ENCODE results near the gene ABLIM2. TPM values are rescaled to one million over a fixed set of nuclear protein-coding genes. Genes with fewer than 3 reads are reported as not detected.

ABLIM2 gene
- total RNA-seq, 4 donors from 2014 or later: 4.2 to 28.5 (median 8.7) TPM

DNA sequence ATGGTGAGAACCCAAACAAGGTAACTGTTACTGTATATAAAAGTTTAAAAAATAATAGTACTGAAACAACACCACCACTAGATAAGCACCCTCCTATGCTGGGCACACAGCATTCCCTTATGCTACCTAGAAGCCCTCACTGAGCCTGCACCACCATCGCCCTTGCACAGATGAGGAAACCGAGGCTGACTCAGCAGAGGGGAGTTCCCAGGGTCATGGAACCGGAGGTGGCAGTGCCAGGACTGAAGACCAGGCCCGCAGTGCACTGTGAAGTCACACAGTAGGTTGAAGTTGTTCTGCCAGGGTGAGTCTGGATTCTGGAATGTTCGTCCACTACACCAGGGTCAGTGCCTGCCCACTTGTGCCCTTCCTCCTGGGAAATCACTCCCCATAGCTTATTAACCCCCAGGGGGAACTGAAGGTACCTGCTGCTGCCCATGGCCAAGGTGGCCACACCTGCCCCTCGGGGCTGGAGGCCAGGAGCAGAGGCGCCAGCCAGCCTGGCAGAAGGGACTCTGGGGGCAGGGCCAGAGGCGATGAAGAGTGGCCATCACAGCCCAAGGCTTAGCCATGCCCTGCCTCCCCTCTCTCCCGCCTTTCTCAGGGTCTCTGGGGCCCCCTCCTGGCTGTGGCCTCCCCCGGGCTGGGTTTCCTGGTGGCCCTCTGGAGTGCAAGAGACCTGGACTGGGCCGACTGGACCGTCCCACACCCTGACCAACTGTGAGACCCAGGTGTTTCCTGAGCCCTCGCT lies 15.1 kb upstream of the ABLIM2 start:
- TF ChIP-seq CTCF (IDR thresholded peaks at IDR 0.05) (no peak), POLR2AphosphoS5 (IDR thresholded peaks at IDR 0.05) (no peak), EP300 (IDR thresholded peaks at IDR 0.05) (no peak), POLR2A (IDR thresholded peaks at IDR 0.05; ENCODE audit: low read depth) (no peak)
- Histone ChIP-seq H3K4me1 (peaks cover 0 to 7% (median 2%) of the 10 kb centered on the region in 4 donors), H3K27me3 (peaks cover 0 to 11% (median 0%) of the 10 kb centered on the region in 4 donors), H3K27ac (replicated peaks in 1 of 4) (no peak overlapping the region), H3K9me3 (peaks cover 0 to 3% (median 2%) of the 10 kb centered on the region in 4 donors), H3K4me3 (no peak overlapping the region), H3K36me3 (no peaks in the 10 kb centered on the region)
- intact Hi-C loops (cut with DNase I): loop anchor here (10.0 kb wide), 1 partner anchor 231 kb away; no protein-coding TSS in a partner anchor
- DNase-seq (ENCODE audit: extremely low spot score): no peak
- WGBS: 81% methylated on average over 12 of the region's 13 CpGs

DNA sequence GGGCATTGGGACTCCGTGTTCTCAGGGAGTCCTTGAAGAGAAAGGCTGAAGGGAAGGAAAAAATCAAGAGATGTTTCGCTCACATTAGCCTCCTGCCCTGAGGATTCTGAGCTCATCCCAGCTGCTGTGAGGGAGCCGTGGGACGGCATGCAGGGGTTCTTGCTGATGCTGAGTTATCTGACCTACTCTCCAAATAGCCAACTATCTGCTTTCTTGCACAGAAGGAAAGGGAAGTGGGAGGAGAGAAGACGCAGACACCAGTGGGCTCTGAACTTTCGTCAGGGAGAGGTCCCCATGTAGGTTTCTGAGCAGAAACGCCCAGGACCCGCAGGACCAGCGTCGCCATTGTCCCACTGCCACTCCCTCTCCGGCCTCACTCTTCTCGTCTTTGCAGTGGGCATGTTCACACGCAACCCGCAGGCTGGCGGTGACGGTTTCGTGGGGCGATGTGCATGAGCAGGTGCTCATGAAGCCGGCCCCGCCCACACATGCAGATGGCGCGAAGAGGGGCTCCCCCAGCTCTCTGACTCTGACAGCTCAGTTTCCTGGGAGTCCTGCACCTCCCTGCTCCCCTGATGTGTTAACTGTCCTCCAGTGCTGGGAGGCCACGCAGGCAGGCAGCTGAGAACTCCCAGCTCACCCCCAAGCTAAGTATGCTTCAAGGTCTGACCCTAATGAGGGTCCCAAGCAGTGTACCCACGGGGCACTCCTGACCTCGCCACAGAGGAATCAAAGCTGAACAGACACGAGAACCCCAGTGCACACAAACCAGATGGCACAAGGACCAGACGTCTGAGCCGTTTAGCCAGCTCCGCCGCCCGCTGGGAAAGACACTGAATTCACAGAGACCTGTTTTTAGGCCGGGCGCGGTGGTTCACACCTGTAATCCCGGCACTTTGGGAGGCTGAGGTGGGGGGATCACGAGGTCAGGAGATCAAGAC lies 13.6 kb upstream of the ABLIM2 start:
- 81% methylated on average over 33 of the region's 36 CpGs for WGBS
- intact Hi-C loops (cut with DNase I): loop anchor here (10.0 kb wide), 1 partner anchor 233 kb away; no protein-coding TSS in a partner anchor
- DNase-seq (ENCODE audit: extremely low spot score): no peak
- peaks cover 0 to 12% (median 9%) of the 10 kb centered on the region in 4 donors for H3K9me3 ChIP-seq
- TF ChIP-seq EP300 (IDR thresholded peaks at IDR 0.05) (no peak), CTCF (IDR thresholded peaks at IDR 0.05) (no peak), POLR2AphosphoS5 (IDR thresholded peaks at IDR 0.05) (no peak), POLR2A (IDR thresholded peaks at IDR 0.05; ENCODE audit: low read depth) (no peak)
- H3K27me3 ChIP-seq: peaks cover 0 to 11% (median 0%) of the 10 kb centered on the region in 4 donors
- H3K27ac ChIP-seq (replicated peaks in 1 of 4): no peak overlapping the region
- no peaks in the 10 kb centered on the region for H3K36me3 ChIP-seq
- peaks cover 0 to 7% (median 2%) of the 10 kb centered on the region in 4 donors for H3K4me1 ChIP-seq
- H3K4me3 ChIP-seq: no peak overlapping the region

GRCh38 chr4:8171266-8171665 lies 12.7 kb upstream of the ABLIM2 start:
- TF ChIP-seq EP300 (IDR thresholded peaks at IDR 0.05): no peak
- no peak for TF ChIP-seq POLR2AphosphoS5 (IDR thresholded peaks at IDR 0.05)
- no peak for TF ChIP-seq POLR2A (IDR thresholded peaks at IDR 0.05; ENCODE audit: low read depth)
- no peak for TF ChIP-seq CTCF (IDR thresholded peaks at IDR 0.05)
- Histone ChIP-seq H3K9me3 (peaks cover 0 to 12% (median 9%) of the 10 kb centered on the region in 4 donors), H3K4me1 (no peaks in the 10 kb centered on the region), H3K4me3 (no peak overlapping the region), H3K36me3 (no peaks in the 10 kb centered on the region), H3K27ac (replicated peaks in 1 of 4) (no peak overlapping the region), H3K27me3 (peaks cover 0 to 11% (median 0%) of the 10 kb centered on the region in 4 donors)
- intact Hi-C loops (cut with DNase I): loop anchor here (10.0 kb wide), 1 partner anchor 234 kb away; no protein-coding TSS in a partner anchor
- 88% methylated on average over 5 of the region's 7 CpGs for WGBS
- DNase-seq (ENCODE audit: extremely low spot score): no peak

DNA sequence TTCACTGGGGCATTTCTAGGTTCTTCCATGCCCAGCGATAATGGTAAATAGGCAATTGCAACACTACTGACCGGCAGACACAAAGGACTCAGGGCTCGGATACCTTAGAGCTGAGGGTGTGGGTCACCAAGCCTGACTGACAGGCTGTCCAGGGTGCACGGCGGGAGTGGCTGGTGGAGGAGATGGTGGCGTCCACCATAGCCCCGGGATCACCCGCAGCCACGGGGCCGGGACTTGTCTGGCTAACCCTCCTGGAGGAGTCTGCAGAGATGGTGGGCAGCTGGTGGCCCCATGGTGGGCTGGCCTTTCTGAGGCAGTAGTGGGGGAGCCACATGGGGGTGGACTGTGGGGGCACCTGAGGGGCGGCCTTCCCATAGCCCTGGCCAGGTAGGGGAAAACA lies 11.7 kb upstream of the ABLIM2 start:
- Histone ChIP-seq H3K4me1 (no peaks in the 10 kb centered on the region), H3K27me3 (peaks cover 0 to 11% (median 0%) of the 10 kb centered on the region in 4 donors), H3K9me3 (peaks cover 0 to 12% (median 9%) of the 10 kb centered on the region in 4 donors), H3K36me3 (no peaks in the 10 kb centered on the region), H3K27ac (replicated peaks in 1 of 4) (no peak overlapping the region), H3K4me3 (no peak overlapping the region)
- 99% methylated on average over 11 of the region's 11 CpGs for WGBS
- TF ChIP-seq POLR2A (IDR thresholded peaks at IDR 0.05; ENCODE audit: low read depth): no peak
- TF ChIP-seq EP300 (IDR thresholded peaks at IDR 0.05): no peak
- no peak for TF ChIP-seq POLR2AphosphoS5 (IDR thresholded peaks at IDR 0.05)
- TF ChIP-seq CTCF (IDR thresholded peaks at IDR 0.05): no peak
- no peak for DNase-seq (ENCODE audit: extremely low spot score)
- intact Hi-C loops (cut with DNase I): loop anchor here (10.0 kb wide), 1 partner anchor 234 kb away; no protein-coding TSS in a partner anchor
